SK-N-SH treated with all-trans-retinoic acid at 6 μM for 48 hours (cell line): ENCODE measurements around the gene CPNE8.

Source experiments
- ATAC-seq: fragments of 200-7000 bp; cut with Tn5 transposase; 3 replicates; pipeline ENCODE4 v1.9.1; 2020; ENCODE audit warnings: mild to moderate bottlenecking, moderate library complexity
- ARNTL ChIP-seq: fragments of 450-650 bp; formaldehyde crosslinking; IDR thresholded peaks from 2 replicates; pipeline ENCODE4 v1.5.0; 2020; ENCODE audit warnings: low read depth, mild to moderate bottlenecking, moderate library complexity, borderline replicate concordance
- BACH2 ChIP-seq: fragments of 250-450 bp; sonication (Bioruptor Pico); IDR thresholded peaks from 2 replicates; pipeline ENCODE4 v1.9.0; 2021; ENCODE audit warnings: mild to moderate bottlenecking, borderline replicate concordance
- ESRRG ChIP-seq: fragments of 250-450 bp; sonication (Bioruptor Pico); IDR thresholded peaks from 2 replicates; pipeline ENCODE4 v1.6.1; 2021; ENCODE audit warnings: mild to moderate bottlenecking
- GLIS3 ChIP-seq: fragments of 250-450 bp; sonication (Bioruptor Pico); IDR thresholded peaks from 2 replicates; pipeline ENCODE4 v1.5.0; 2020; ENCODE audit warnings: mild to moderate bottlenecking, moderate library complexity
- ISL1 ChIP-seq: fragments of 250-450 bp; sonication (Bioruptor Pico); IDR thresholded peaks from 2 replicates; pipeline ENCODE4 v2.1.2; 2022; ENCODE audit warnings: mild to moderate bottlenecking, moderate library complexity
- OSR1 ChIP-seq: fragments of 250-450 bp; sonication (Bioruptor Pico); IDR thresholded peaks from 2 replicates; pipeline ENCODE4 v1.8.0; 2022; ENCODE audit warnings: moderate library complexity, mild to moderate bottlenecking, inconsistent platforms
- PPARA ChIP-seq: fragments of 250-450 bp; sonication (Bioruptor Pico); IDR thresholded peaks from 2 replicates; pipeline ENCODE4 v1.5.0; 2020; ENCODE audit warnings: mild to moderate bottlenecking, borderline replicate concordance
- SNAI2 ChIP-seq: fragments of 250-450 bp; sonication (Bioruptor Pico); IDR thresholded peaks from 2 replicates; pipeline ENCODE4 v1.5.0; 2020; ENCODE audit warnings: mild to moderate bottlenecking, moderate library complexity
- TCF4 ChIP-seq: fragments of 250-450 bp; sonication (Bioruptor Pico); IDR thresholded peaks from 2 replicates; pipeline ENCODE4 v1.8.0; 2021; ENCODE audit warnings: mild to moderate bottlenecking, moderate library complexity, borderline replicate concordance
- ZC3H10 ChIP-seq: fragments of 250-450 bp; sonication (Bioruptor Pico); IDR thresholded peaks from 2 replicates; pipeline ENCODE4 v1.5.1; 2021; ENCODE audit warnings: mild to moderate bottlenecking, moderate library complexity
- ZFP3 ChIP-seq: fragments of 250-450 bp; sonication (Bioruptor Pico); IDR thresholded peaks from 2 replicates; pipeline ENCODE4 v1.5.0; 2020; ENCODE audit warnings: mild to moderate bottlenecking, moderate library complexity
- ZFP30 ChIP-seq: fragments of 450-650 bp; formaldehyde crosslinking; IDR thresholded peaks from 2 replicates; pipeline ENCODE4 v1.5.0; 2022; ENCODE audit warnings: mild to moderate bottlenecking, moderate library complexity
- ZNF565 ChIP-seq: fragments of 450-650 bp; formaldehyde crosslinking; conservative IDR thresholded peaks from 2 replicates; pipeline ENCODE4 v1.5.0; 2020; ENCODE audit warnings: low read depth, mild to moderate bottlenecking, moderate library complexity
- ZNF70 ChIP-seq: fragments of 450-650 bp; formaldehyde crosslinking; IDR thresholded peaks from 2 replicates; pipeline ENCODE4 v1.5.0; 2020; ENCODE audit warnings: mild to moderate bottlenecking, moderate library complexity
- ZNF8 ChIP-seq: fragments of 450-650 bp; formaldehyde crosslinking; IDR thresholded peaks from 2 replicates; pipeline ENCODE4 v1.5.0; 2020; ENCODE audit warnings: mild to moderate bottlenecking, moderate library complexity
- TF ChIP-seq, protein P1 (sequence below): fragments of 250-450 bp; sonication (Bioruptor Pico); IDR thresholded peaks from 2 replicates; pipeline ENCODE4 v1.5.1; 2020; ENCODE audit warnings: low read depth, mild to moderate bottlenecking, moderate library complexity
- TF ChIP-seq, protein P2 (sequence below): fragments of 250-450 bp; sonication (Bioruptor Pico); IDR thresholded peaks from 2 replicates; pipeline ENCODE4 v1.5.1; 2021; ENCODE audit warnings: mild to moderate bottlenecking, moderate library complexity
- TF ChIP-seq, protein P3 (sequence below): fragments of 250-450 bp; sonication (Bioruptor Pico); IDR thresholded peaks from 2 replicates; pipeline ENCODE4 v1.8.0; 2020; ENCODE audit warnings: mild to moderate bottlenecking, moderate library complexity, borderline replicate concordance
- TF ChIP-seq, protein P4 (sequence below): fragments of 250-450 bp; sonication (Bioruptor Pico); IDR thresholded peaks from 2 replicates; pipeline ENCODE4 v1.8.0; 2021; ENCODE audit warnings: low read depth, mild to moderate bottlenecking, moderate library complexity, borderline replicate concordance

Gene CPNE8

DNA sequence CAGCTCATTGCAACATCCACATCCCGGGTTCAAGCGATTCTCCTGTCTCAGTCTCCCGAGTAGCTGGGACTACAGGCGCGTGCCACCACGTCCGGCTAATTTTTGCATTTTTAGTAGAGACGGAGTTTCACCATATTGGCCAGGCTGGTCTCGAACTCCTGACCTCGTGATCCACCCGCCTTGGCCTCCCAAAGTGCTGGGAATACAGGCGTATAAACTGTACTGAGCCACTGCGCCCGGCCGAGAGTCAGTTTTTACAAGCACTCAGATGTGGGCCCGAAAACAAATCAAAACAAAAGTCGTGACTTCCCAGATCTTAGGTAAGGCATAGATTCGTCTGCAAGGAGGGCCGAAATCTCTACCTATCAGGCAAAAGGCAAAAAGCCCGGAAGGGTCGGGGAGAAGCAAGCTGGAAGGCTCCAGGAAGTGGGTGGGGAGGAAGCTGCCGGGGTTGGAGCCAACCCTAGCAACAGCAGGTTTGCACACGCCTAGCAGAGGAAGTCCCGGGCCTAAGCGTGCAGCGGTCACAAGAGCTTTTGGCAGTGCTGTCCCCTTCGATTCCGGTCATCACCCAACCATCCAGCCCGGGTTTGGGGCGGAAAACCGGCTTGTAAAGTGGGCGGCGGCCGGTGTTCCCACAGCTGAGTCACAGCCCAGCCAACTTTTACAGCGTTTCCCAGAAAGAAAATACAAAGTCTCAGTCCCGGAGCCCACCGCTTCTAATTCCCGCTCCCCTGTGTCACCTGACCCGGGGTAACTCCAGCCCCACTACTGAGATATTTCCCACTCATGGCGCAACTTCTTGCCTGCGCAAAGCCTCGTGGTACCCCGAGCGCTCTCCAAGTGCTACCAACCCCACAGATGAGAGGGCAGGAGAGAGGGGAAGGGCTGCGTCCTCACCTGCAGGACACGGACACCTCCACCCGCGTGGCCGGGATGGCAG lies 583 bp downstream of the CPNE8 start (continued):
- TF ChIP-seq, protein P1, sequence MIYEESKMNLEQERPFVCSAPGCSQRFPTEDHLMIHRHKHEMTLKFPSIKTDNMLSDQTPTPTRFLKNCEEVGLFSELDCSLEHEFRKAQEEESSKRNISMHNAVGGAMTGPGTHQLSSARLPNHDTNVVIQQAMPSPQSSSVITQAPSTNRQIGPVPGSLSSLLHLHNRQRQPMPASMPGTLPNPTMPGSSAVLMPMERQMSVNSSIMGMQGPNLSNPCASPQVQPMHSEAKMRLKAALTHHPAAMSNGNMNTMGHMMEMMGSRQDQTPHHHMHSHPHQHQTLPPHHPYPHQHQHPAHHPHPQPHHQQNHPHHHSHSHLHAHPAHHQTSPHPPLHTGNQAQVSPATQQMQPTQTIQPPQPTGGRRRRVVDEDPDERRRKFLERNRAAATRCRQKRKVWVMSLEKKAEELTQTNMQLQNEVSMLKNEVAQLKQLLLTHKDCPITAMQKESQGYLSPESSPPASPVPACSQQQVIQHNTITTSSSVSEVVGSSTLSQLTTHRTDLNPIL (CRISPR knock-in tag) = no peak
- TF ChIP-seq BACH2 (CRISPR knock-in tag) = no peak
- TF ChIP-seq ESRRG (CRISPR knock-in tag) = no peak
- no peak for TF ChIP-seq ZNF565 (CRISPR knock-in tag)
- TF ChIP-seq, all 23 proteins: peak for 0

DNA sequence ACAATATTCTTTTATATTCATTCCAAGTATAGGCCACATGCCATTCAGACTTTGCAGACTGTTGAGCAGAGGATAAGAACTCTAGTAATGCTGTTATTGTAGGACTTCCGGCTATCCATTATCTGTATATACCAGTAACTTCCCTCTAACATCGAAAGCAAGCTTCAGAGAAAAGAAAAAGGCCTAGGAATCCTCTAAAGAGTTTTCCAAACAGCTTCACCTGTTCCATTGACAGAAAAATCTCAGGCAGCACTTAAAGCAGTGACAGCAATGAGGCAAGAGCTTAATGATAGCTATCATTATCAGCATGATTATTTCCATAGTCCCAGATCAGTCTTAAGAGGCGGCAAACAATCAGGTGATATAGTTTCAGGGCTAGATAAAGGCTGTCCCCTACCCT lies 1.8 kb downstream of the CPNE8 start:
- TF ChIP-seq ZNF8 (no peak), OSR1 (CRISPR knock-in tag) (no peak), ZNF565 (CRISPR knock-in tag) (no peak), GLIS3 (no peak), ISL1 (no peak), ARNTL (CRISPR knock-in tag) (no peak), ZC3H10 (CRISPR knock-in tag) (no peak)
- TF ChIP-seq, protein P2, sequence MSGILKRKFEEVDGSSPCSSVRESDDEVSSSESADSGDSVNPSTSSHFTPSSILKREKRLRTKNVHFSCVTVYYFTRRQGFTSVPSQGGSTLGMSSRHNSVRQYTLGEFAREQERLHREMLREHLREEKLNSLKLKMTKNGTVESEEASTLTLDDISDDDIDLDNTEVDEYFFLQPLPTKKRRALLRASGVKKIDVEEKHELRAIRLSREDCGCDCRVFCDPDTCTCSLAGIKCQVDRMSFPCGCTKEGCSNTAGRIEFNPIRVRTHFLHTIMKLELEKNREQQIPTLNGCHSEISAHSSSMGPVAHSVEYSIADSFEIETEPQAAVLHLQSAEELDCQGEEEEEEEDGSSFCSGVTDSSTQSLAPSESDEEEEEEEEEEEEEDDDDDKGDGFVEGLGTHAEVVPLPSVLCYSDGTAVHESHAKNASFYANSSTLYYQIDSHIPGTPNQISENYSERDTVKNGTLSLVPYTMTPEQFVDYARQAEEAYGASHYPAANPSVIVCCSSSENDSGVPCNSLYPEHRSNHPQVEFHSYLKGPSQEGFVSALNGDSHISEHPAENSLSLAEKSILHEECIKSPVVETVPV (CRISPR knock-in tag) = no peak
- TF ChIP-seq, protein P3, sequence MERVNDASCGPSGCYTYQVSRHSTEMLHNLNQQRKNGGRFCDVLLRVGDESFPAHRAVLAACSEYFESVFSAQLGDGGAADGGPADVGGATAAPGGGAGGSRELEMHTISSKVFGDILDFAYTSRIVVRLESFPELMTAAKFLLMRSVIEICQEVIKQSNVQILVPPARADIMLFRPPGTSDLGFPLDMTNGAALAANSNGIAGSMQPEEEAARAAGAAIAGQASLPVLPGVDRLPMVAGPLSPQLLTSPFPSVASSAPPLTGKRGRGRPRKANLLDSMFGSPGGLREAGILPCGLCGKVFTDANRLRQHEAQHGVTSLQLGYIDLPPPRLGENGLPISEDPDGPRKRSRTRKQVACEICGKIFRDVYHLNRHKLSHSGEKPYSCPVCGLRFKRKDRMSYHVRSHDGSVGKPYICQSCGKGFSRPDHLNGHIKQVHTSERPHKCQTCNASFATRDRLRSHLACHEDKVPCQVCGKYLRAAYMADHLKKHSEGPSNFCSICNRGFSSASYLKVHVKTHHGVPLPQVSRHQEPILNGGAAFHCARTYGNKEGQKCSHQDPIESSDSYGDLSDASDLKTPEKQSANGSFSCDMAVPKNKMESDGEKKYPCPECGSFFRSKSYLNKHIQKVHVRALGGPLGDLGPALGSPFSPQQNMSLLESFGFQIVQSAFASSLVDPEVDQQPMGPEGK = no peak
- TF ChIP-seq, all 23 proteins: peak for 0
- ATAC-seq = no peak

DNA sequence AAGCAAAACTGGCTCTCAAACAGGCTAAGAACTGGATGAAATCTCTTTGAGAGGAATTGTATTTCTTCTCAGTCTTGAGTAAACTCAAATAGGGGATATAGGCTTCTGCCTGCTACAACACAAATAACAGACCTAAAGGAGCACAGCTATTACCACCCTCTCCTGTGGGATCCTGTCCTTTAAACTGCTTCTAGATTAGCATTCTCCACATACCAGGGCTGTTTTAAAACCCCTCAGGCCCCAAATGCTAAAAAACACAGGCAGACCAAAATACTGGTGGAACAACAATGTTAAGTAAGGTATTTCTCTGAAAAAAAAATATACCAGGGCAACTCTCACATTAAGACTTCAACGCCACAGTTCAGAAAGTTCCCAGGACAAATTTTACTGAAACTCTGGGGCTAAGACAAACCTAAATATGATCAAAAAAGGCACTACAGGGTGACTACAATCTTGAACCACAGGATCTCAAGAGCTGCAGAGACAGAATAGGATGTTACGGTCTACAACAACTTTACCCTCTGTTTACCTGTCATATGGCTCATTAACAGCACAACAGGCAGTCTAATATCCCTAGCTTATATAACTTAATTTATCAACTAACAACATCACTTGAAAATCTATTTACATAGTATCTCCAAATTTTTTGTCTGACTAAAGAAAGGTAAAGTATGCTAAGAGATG lies 7.2 kb downstream of the CPNE8 start:
- ATAC-seq = no peak
- no peak for TF ChIP-seq TCF4 (CRISPR knock-in tag)
- no peak for TF ChIP-seq ZC3H10 (CRISPR knock-in tag)
- TF ChIP-seq ZNF565 (CRISPR knock-in tag) = no peak
- no peak for TF ChIP-seq ZFP3 (CRISPR knock-in tag)
- no peak for TF ChIP-seq SNAI2 (CRISPR knock-in tag)
- TF ChIP-seq, protein P4, sequence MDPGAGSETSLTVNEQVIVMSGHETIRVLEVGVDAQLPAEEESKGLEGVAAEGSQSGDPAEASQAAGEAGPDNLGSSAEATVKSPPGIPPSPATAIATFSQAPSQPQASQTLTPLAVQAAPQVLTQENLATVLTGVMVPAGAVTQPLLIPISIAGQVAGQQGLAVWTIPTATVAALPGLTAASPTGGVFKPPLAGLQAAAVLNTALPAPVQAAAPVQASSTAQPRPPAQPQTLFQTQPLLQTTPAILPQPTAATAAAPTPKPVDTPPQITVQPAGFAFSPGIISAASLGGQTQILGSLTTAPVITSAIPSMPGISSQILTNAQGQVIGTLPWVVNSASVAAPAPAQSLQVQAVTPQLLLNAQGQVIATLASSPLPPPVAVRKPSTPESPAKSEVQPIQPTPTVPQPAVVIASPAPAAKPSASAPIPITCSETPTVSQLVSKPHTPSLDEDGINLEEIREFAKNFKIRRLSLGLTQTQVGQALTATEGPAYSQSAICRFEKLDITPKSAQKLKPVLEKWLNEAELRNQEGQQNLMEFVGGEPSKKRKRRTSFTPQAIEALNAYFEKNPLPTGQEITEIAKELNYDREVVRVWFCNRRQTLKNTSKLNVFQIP = no peak
- TF ChIP-seq ARNTL (CRISPR knock-in tag) = no peak

DNA sequence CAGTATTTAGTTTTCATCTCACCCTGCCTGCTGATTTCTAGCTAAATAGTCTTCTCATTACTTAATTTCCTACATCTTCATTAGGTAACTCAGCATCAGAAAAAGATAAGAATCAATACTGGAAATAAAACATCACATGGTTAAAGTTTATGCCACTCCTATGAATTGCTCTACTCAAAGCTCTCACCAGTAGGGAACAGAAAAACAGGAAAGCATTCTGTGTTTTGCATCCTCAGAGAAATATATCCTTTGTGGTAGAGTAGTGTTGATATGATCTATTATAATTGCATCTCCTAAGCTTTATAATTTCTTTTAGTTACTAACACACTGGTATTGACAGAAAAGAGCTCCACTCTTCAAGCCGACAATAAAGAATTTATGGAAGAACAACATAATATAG lies 9.9 kb downstream of the CPNE8 start:
- no peak for ATAC-seq
- TF ChIP-seq, protein P4 = no peak
- no peak for TF ChIP-seq ZNF565 (CRISPR knock-in tag)
- TF ChIP-seq ZFP30 (CRISPR knock-in tag) = no peak
- TF ChIP-seq GLIS3 = no peak
- TF ChIP-seq ARNTL (CRISPR knock-in tag) = no peak
- TF ChIP-seq ZC3H10 (CRISPR knock-in tag) = no peak
- TF ChIP-seq, protein P1 (CRISPR knock-in tag) = no peak
- no peak for TF ChIP-seq ZNF70 (CRISPR knock-in tag)
- TF ChIP-seq ESRRG (CRISPR knock-in tag) = no peak
- TF ChIP-seq PPARA = no peak
- TF ChIP-seq BACH2 (CRISPR knock-in tag) = no peak
